Measurements from ENCODE around the gene ECHS1. TPM values are rescaled to one million over a fixed set of nuclear protein-coding genes. Genes with fewer than 3 reads are reported as not detected.

Gene ECHS1
- total RNA-seq, 4 donors from 2014 or later: 106 to 317 (median 123) TPM

GRCh38 chr10:133357285-133358161 lies 15.6 kb downstream of the ECHS1 start, which contains the start of gene FUOM:
Gene FUOM, minus strand, starts transcription at chr10:133358019. Its CDS starts 12 bp downstream, at chr10:133358007.
- no peak for TF ChIP-seq CTCF (IDR thresholded peaks at IDR 0.05; ENCODE audit: low read depth)

GRCh38 chr10:133356549-133357284 lies 16.4 kb downstream of the ECHS1 start:
- TF ChIP-seq CTCF (IDR thresholded peaks at IDR 0.05; ENCODE audit: low read depth): no peak

DNA sequence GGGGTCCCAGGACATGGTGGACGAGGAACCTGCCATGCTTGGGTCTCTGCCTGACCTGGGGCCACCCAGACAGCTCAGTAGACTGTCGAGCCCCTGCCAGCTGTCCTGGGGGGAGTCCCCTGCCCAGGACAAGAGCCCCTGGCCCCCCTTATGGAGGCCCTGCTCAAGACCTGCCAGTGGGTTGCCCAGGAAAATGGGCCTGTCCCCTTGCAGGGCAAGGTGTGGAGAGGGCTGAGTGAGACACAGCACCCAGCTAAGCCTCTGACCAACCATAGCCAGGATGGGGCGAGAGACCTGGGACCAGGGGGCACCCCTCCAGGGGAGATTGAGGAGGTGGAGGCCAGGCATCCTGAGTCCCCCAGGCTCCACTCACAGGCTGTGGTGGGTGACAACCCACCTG lies 17.2 kb downstream of the ECHS1 start:
- no peak for TF ChIP-seq CTCF (IDR thresholded peaks at IDR 0.05; ENCODE audit: low read depth)

- no peak for TF ChIP-seq CTCF (IDR thresholded peaks at IDR 0.05; ENCODE audit: low read depth)
Observed at GRCh38 chr10:133355266-133355665, 17.9 kb downstream of the ECHS1 start.

- TF ChIP-seq CTCF (IDR thresholded peaks at IDR 0.05; ENCODE audit: low read depth): no peak
Observed at GRCh38 chr10:133354672-133355240, 18.4 kb downstream of the ECHS1 start.

GRCh38 chr10:133353988-133354605 lies 19.1 kb downstream of the ECHS1 start:
- no peak for TF ChIP-seq CTCF (IDR thresholded peaks at IDR 0.05; ENCODE audit: low read depth)

Data from subcutaneous adipose tissue (tissue), 4 donors.